HCT116 (cell line): ENCODE results near the gene ENPEP. TPM values are rescaled to one million over a fixed set of nuclear protein-coding genes. Genes with fewer than 3 reads are reported as not detected.

ENCODE experiments used
- ATAC-seq: fragments of 200-7000 bp; cut with Tn5 transposase; 2 replicates; pipeline ENCODE4 v1.9.1; 2020; ENCODE audit warnings: mild to moderate bottlenecking, moderate library complexity
- BruUV-seq: library from RNA; stranded (reverse); fragments of 400-500 nt; replicated peaks from 2 replicates; lab custom pipeline; 2021; lab: Mats Ljungman, UMichigan
- CTCF ChIA-PET: fragments of 300-600 bp; sonication (Branson Sonifier 250); formaldehyde crosslinking; loops from one replicate; lab custom pipeline; 2021; ENCODE audit warnings: antibody characterized with exemption; lab: Charles Lee
- POLR2A ChIA-PET: fragments of 300-600, 350-600 bp; sonication (Branson Sonifier 250); formaldehyde crosslinking; loops from one replicate; lab custom pipeline; 2021; ENCODE audit warnings: antibody characterized with exemption; lab: Charles Lee
- RAD21 ChIA-PET, 2 experiments: fragments of 300-600 bp; sonication (Branson Sonifier 250); formaldehyde crosslinking; loops; one replicate each; lab custom pipeline; 2023; ENCODE audit warnings: low total read pairs in 2 of 2; ENCODE audit not compliant: uncharacterized antibody in 2 of 2, unreplicated experiment in 2 of 2, low non-redundant PET in 1 of 2; lab: Charles Lee
- DNase-seq: peaks from one replicate; pipeline ENCODE4 v3.0.0-alpha.2; 2010; ENCODE audit warnings: low read depth, low spot score
- H2AFZ ChIP-seq: fragments of 200-600 bp; shearing (Covaris generic), sonication (generic); 2 replicates; pipeline ENCODE4 v1.6.1; 2017; ENCODE audit warnings: low read depth, mixed run types, mixed read lengths, antibody characterized with exemption, low read length; ENCODE audit not compliant: poor library complexity, severe bottlenecking
- H3K27ac ChIP-seq: 2 replicates; pipeline ENCODE4 v1.5.1; 2012; ENCODE audit warnings: low read depth, low read length
- H3K27me3 ChIP-seq: fragments of 200-600 bp; sonication (generic); 2 replicates; pipeline ENCODE4 v1.6.1; 2016; ENCODE audit warnings: mixed run types, low read length, mixed read lengths; ENCODE audit not compliant: insufficient read depth
- H3K36me3 ChIP-seq, 2 experiments: fragments of 200-500 bp in 1 of 2; fragments of 200-600 bp in 1 of 2; sonication (Bioruptor generic) in 1 of 2; sonication (generic) in 1 of 2; 2 replicates each; pipeline versions ENCODE4 v1.5.1 to v1.6.1; 2014 to 2016; ENCODE audit warnings: low read length in 2 of 2, inconsistent platforms in 1 of 2, mixed read lengths in 1 of 2, mixed run types in 1 of 2; ENCODE audit not compliant: insufficient read depth in 2 of 2, control insufficient read depth in 1 of 2
- H3K4me1 ChIP-seq, 2 experiments: fragments of 200-600 bp in 1 of 2; sonication (generic) in 1 of 2; 2 replicates each; pipeline versions ENCODE4 v1.5.1 to v1.6.1; 2012 to 2017; ENCODE audit warnings: low read length in 2 of 2, inconsistent platforms in 1 of 2, mild to moderate bottlenecking in 1 of 2, mixed read lengths in 1 of 2, mixed run types in 1 of 2, moderate library complexity in 1 of 2; ENCODE audit not compliant: insufficient read depth in 2 of 2, control insufficient read depth in 1 of 2
- H3K4me2 ChIP-seq: fragments of 200-600 bp; sonication (generic); 2 replicates; pipeline ENCODE4 v1.6.1; 2017; ENCODE audit warnings: mixed run types, low read length, mixed read lengths
- H3K4me3 ChIP-seq, 2 experiments: fragments of 200-600 bp in 1 of 2; sonication (generic) in 1 of 2; replicated peaks in 1 of 2; 2 replicates each; pipeline ENCODE4 v1.5.1; 2011 to 2016; ENCODE audit warnings: low read length in 2 of 2, control low read depth in 1 of 2, low read depth in 1 of 2, mild to moderate bottlenecking in 1 of 2, mixed read lengths in 1 of 2, mixed run types in 1 of 2
- H3K79me2 ChIP-seq: fragments of 200-600 bp; sonication (generic); 2 replicates; pipeline ENCODE4 v1.6.1; 2017; ENCODE audit warnings: mild to moderate bottlenecking, mixed run types, low read length, moderate library complexity, mixed read lengths; ENCODE audit not compliant: insufficient read depth
- H3K9ac ChIP-seq: fragments of 200-600 bp; sonication (generic); 2 replicates; pipeline ENCODE4 v1.6.1; 2016; ENCODE audit warnings: low read length, mixed read lengths
- H3K9me2 ChIP-seq: fragments of 200-600 bp; sonication (generic), shearing (Covaris generic); 2 replicates; pipeline ENCODE4 v1.6.1; 2017; ENCODE audit warnings: mixed run types, mild to moderate bottlenecking, moderate library complexity; ENCODE audit not compliant: insufficient read depth
- H3K9me3 ChIP-seq, 2 experiments: fragments of 200-500 bp in 1 of 2; fragments of 200-600 bp in 1 of 2; sonication (Bioruptor generic) in 1 of 2; sonication (generic) in 1 of 2; 2 replicates each; pipeline ENCODE4 v1.6.1; 2014 to 2017; ENCODE audit warnings: low read length in 2 of 2, mixed read lengths in 2 of 2, inconsistent platforms in 1 of 2, low read depth in 1 of 2, mild to moderate bottlenecking in 1 of 2, mixed run types in 1 of 2, moderate library complexity in 1 of 2; ENCODE audit not compliant: control insufficient read depth in 1 of 2, insufficient read depth in 1 of 2
- H4K20me1 ChIP-seq: fragments of 200-600 bp; sonication (generic), shearing (Covaris generic); 2 replicates; pipeline ENCODE4 v1.6.1; 2017; ENCODE audit warnings: mixed run types, mild to moderate bottlenecking, moderate library complexity; ENCODE audit not compliant: insufficient read depth
- CBX3 ChIP-seq: IDR thresholded peaks from 2 replicates; pipeline ENCODE4 v1.6.1; 2012; ENCODE audit warnings: low read depth
- CEBPB ChIP-seq: IDR thresholded peaks from 2 replicates; pipeline ENCODE4 v1.6.1; 2012; ENCODE audit warnings: low read depth
- EGR1 ChIP-seq: IDR thresholded peaks from 2 replicates; pipeline ENCODE4 v1.6.1; 2012; ENCODE audit warnings: low read depth
- ELF1 ChIP-seq: IDR thresholded peaks from 2 replicates; pipeline ENCODE4 v1.6.1; 2012; ENCODE audit warnings: low read depth, borderline replicate concordance
- EZH2 ChIP-seq: fragments of 200-600 bp; sonication (generic); IDR thresholded peaks from 2 replicates; pipeline ENCODE4 v1.6.1; 2017; ENCODE audit warnings: antibody characterized with exemption, mixed run types
- EZH2phosphoT487 ChIP-seq: fragments of 200-600 bp; IDR thresholded peaks from 2 replicates; pipeline ENCODE4 v1.6.1; 2018; ENCODE audit warnings: antibody characterized with exemption, borderline replicate concordance
- FOSL1 ChIP-seq: IDR thresholded peaks from 2 replicates; pipeline ENCODE4 v1.6.1; 2012; ENCODE audit warnings: low read depth
- JUND ChIP-seq: IDR thresholded peaks from 2 replicates; pipeline ENCODE4 v1.6.1; 2012
- RAD21 ChIP-seq: IDR thresholded peaks from 2 replicates; pipeline ENCODE4 v1.6.1; 2012; ENCODE audit warnings: low read depth, mild to moderate bottlenecking
- SIN3A ChIP-seq: IDR thresholded peaks from 2 replicates; pipeline ENCODE4 v1.6.1; 2012; ENCODE audit warnings: low read depth
- SP1 ChIP-seq: IDR thresholded peaks from 2 replicates; pipeline ENCODE4 v1.6.1; 2012; ENCODE audit warnings: low read depth
- SRF ChIP-seq: IDR thresholded peaks from 2 replicates; pipeline ENCODE4 v1.6.1; 2012; ENCODE audit warnings: low read depth
- YY1 ChIP-seq: IDR thresholded peaks from 2 replicates; pipeline ENCODE4 v1.6.1; 2011; ENCODE audit warnings: low read length, low read depth, moderate library complexity, mild to moderate bottlenecking; ENCODE audit not compliant: insufficient replicate concordance; ENCODE audit errors: extremely low read depth
- ZFX ChIP-seq: fragments of 450-650 bp; IDR thresholded peaks from 2 replicates; pipeline ENCODE4 v1.6.1; 2017
- ZNF274 ChIP-seq: fragments of 200-500 bp; sonication (Bioruptor generic); IDR thresholded peaks from 2 replicates; pipeline ENCODE4 v1.6.1; 2014; ENCODE audit warnings: mild to moderate bottlenecking, low read depth, low read length, inconsistent platforms
- intact Hi-C: fragments of 100-400 bp; cut with micrococcal nuclease; formaldehyde crosslinking; loops from 2 replicates; pipeline ENCODE4 v1.10.0; 2022
- total RNA-seq: library from RNA; stranded (reverse); gene quantifications from one replicate; pipeline ENCODE4 v1.2.1, GENCODE V29; 2021; ENCODE audit not compliant: unreplicated experiment
- TF ChIP-seq, protein P1 (sequence below): IDR thresholded peaks from 2 replicates; pipeline ENCODE4 v1.6.1; 2012
- TF ChIP-seq, protein P2 (sequence below): IDR thresholded peaks from 2 replicates; pipeline ENCODE4 v1.6.1; 2012; ENCODE audit warnings: low read depth

The ENPEP gene
- total RNA-seq, 1 experiment from 2014 or later = 4.5 TPM

DNA sequence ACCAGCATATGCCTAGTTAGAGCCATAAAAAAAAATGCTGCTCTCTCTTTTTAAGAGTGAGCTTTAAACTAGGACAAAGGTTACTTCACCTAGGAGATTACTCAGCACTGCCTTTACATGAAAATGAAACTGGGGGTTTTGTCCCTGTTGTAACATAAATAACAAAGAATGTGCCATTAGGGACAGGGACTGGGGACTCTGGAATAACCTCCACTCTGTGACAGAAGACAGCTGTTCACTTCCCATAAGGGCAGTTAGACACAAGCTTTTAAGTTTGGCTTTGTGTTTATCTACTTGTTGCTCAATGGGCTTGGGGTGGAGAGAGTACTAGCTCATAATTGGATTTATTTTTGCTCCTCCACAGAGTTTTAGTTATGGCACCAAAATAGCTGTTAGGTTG, 11.9 kb downstream of the ENPEP start:
- ChIA-PET POLR2A (no interaction called here), RAD21 (no interaction called here), CTCF (no interaction called here)
- peaks cover 0 to 12% of the 10 kb centered on the region in 2 experiments; a peak in 1 of 4 replicates for H3K4me1 ChIP-seq
- no peaks in the 10 kb centered on the region for H3K9me2 ChIP-seq
- no peak overlapping the region for H3K4me3 ChIP-seq
- DNase-seq (no peak), ATAC-seq (no peak)
- no peaks in the 10 kb centered on the region for H3K9me3 ChIP-seq
- H3K4me2 ChIP-seq = no peak overlapping the region
- no peaks in the 10 kb centered on the region for H4K20me1 ChIP-seq
- BruUV-seq = no TSS peak
- no peak overlapping the region for H2AFZ ChIP-seq
- H3K9ac ChIP-seq = no peak overlapping the region
- no peaks in the 10 kb centered on the region for H3K79me2 ChIP-seq
- TF ChIP-seq ZNF274 (no peak), FOSL1 (no peak), CEBPB (no peak), SIN3A (no peak), ZFX (no peak), SP1 (no peak), ELF1 (no peak), EGR1 (no peak), JUND (no peak), EZH2 (no peak), SRF (no peak), RAD21 (no peak), CBX3 (no peak), EZH2phosphoT487 (no peak), YY1 (no peak)
- TF ChIP-seq, protein P1, sequence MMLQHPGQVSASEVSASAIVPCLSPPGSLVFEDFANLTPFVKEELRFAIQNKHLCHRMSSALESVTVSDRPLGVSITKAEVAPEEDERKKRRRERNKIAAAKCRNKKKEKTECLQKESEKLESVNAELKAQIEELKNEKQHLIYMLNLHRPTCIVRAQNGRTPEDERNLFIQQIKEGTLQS = no peak
- TF ChIP-seq, protein P2, sequence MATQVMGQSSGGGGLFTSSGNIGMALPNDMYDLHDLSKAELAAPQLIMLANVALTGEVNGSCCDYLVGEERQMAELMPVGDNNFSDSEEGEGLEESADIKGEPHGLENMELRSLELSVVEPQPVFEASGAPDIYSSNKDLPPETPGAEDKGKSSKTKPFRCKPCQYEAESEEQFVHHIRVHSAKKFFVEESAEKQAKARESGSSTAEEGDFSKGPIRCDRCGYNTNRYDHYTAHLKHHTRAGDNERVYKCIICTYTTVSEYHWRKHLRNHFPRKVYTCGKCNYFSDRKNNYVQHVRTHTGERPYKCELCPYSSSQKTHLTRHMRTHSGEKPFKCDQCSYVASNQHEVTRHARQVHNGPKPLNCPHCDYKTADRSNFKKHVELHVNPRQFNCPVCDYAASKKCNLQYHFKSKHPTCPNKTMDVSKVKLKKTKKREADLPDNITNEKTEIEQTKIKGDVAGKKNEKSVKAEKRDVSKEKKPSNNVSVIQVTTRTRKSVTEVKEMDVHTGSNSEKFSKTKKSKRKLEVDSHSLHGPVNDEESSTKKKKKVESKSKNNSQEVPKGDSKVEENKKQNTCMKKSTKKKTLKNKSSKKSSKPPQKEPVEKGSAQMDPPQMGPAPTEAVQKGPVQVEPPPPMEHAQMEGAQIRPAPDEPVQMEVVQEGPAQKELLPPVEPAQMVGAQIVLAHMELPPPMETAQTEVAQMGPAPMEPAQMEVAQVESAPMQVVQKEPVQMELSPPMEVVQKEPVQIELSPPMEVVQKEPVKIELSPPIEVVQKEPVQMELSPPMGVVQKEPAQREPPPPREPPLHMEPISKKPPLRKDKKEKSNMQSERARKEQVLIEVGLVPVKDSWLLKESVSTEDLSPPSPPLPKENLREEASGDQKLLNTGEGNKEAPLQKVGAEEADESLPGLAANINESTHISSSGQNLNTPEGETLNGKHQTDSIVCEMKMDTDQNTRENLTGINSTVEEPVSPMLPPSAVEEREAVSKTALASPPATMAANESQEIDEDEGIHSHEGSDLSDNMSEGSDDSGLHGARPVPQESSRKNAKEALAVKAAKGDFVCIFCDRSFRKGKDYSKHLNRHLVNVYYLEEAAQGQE = no peak
- intact Hi-C loops = no loop called here
- no peaks in the 10 kb centered on the region for H3K27me3 ChIP-seq
- H3K27ac ChIP-seq = no peak overlapping the region
- H3K36me3 ChIP-seq = no peaks in the 10 kb centered on the region
